ENCODE data around the gene DCANP1. TPM values are rescaled to one million over a fixed set of nuclear protein-coding genes. Genes with fewer than 3 reads are reported as not detected.

The DCANP1 gene
- total RNA-seq, 1 donor from 2014 or later = not detected

DNA sequence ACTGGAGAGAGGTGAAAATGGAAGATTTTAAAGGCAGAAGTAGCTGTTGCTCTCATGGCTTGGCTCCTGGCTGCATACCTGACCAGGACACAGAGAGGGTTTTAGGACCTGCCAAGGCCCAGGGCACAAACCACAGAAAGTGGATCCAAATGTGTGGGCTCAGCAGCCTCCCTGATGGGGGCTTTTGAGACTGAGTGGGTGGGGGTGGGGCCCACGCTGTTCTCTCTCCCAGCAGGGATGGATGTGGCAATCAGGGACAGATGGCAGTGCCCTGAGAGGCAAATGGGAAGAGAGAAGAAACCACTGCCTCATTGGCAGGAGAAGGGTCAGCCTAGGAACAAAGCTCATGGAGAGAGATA, 39.9 kb upstream of the DCANP1 start:
- TF ChIP-seq, protein P1, sequence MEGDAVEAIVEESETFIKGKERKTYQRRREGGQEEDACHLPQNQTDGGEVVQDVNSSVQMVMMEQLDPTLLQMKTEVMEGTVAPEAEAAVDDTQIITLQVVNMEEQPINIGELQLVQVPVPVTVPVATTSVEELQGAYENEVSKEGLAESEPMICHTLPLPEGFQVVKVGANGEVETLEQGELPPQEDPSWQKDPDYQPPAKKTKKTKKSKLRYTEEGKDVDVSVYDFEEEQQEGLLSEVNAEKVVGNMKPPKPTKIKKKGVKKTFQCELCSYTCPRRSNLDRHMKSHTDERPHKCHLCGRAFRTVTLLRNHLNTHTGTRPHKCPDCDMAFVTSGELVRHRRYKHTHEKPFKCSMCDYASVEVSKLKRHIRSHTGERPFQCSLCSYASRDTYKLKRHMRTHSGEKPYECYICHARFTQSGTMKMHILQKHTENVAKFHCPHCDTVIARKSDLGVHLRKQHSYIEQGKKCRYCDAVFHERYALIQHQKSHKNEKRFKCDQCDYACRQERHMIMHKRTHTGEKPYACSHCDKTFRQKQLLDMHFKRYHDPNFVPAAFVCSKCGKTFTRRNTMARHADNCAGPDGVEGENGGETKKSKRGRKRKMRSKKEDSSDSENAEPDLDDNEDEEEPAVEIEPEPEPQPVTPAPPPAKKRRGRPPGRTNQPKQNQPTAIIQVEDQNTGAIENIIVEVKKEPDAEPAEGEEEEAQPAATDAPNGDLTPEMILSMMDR (IDR thresholded peaks at IDR 0.05; ENCODE audit: insufficient read depth, low read length, severe bottlenecking) = no peak
- Histone ChIP-seq H3K27me3 (ENCODE audit: control insufficient read depth, insufficient read depth, low read length) (peaks cover 9% of the 10 kb centered on the region), H3K36me3 (ENCODE audit: control insufficient read depth, insufficient read depth, low read length) (no peaks in the 10 kb centered on the region), H3K4me3 (ENCODE audit: low read depth, low read length) (no peak overlapping the region)
- DNase-seq (ENCODE audit: low read depth) (no peak), FAIRE-seq (no peak)

DNA sequence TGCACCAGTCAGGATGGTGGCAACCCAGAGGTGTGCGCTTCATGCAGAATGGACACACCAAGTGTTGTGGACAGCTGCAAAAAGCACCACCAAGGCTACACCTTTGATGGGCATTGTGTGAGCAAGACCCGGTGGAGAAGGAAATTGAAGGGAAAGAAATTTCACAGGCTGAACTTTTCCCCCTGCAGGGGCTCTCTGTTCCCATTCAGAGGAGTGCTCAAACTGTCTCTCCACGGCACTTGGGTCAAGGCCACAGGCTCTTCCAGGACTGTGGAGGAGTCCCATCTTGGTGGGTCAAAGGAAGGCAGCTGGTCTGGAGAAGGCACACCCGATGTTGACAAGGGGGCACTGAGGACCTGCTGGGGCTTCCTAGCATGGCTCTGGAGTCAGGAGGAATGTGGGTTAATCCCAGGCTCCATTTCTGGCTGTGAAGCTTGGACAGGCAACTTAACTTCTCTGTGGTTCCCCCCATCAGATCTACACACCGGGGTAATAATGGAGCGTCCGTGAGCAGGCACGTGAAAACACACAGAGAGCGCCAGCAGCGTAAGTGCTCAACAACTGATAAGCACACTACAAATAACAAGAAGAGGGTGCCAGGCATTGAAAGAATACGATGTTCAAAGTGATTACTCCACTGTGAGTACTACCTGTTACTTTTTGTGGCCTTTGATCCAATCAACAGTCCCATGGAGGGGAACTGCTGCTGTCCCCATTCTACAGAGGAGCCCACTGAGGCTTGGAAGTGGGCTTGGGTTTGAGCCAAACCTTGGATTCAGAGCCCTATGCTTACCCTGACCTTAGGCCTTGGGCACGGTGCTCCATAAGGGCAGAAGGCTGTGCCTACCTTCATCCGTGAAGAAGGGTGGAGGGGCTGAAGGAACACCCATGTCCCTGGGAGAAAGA, 39.2 kb upstream of the DCANP1 start:
- DNase-seq (ENCODE audit: low read depth) (no peak), FAIRE-seq (peak; percentile 91)
- Histone ChIP-seq H3K27me3 (ENCODE audit: control insufficient read depth, insufficient read depth, low read length) (peaks cover 9% of the 10 kb centered on the region), H3K4me3 (ENCODE audit: low read depth, low read length) (no peak overlapping the region), H3K36me3 (ENCODE audit: control insufficient read depth, insufficient read depth, low read length) (no peaks in the 10 kb centered on the region)
- TF ChIP-seq, protein P1 (IDR thresholded peaks at IDR 0.05; ENCODE audit: insufficient read depth, low read length, severe bottlenecking) = no peak

DNA sequence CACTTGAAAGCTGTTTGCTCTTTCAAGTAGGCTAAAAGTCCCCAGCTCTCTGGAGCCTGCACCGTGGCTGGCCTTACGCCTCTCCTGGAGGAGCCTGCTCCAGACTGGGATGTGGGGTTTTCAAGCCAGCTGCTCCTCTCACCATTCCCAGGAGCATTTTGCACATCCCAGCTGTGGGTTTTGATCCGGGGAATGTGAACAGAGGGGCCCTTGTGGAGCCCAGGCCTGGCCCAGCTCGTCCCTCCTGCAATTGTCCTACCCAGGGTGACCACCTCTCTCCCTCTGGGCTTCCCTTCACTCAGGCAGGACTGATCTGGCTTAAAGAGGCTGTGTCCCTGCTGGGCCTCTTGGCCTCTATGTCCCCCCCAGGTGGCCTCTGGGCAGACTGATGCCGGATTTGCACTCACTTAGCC, 37.5 kb upstream of the DCANP1 start:
- FAIRE-seq = no peak
- DNase-seq (ENCODE audit: low read depth) = no peak
- TF ChIP-seq, protein P1 (IDR thresholded peaks at IDR 0.05; ENCODE audit: insufficient read depth, low read length, severe bottlenecking) = no peak
- no peak overlapping the region for H3K4me3 ChIP-seq (ENCODE audit: low read depth, low read length)
- H3K27me3 ChIP-seq (ENCODE audit: control insufficient read depth, insufficient read depth, low read length) = peaks cover 9% of the 10 kb centered on the region
- H3K36me3 ChIP-seq (ENCODE audit: control insufficient read depth, insufficient read depth, low read length) = no peaks in the 10 kb centered on the region

DNA sequence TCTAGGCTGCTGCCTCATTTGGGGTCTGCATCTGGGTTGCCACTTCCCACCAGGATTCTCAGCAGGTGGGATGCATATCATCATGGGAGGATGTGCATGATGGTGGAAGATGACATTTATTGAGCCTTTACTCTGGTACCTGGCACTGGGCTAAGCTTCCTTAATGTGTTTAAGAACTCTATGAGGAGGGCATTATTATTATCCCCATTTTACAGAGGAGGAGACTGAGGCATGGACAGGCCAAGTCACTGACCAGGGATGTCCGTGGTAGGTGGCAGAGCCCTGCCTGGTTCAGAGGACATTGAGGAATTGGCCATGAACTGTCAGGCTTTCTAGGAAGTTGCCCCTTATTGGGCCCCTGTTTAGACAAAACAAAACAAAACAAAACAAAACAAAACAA, 36.1 kb upstream of the DCANP1 start:
- Histone ChIP-seq H3K36me3 (ENCODE audit: control insufficient read depth, insufficient read depth, low read length) (no peaks in the 10 kb centered on the region), H3K4me3 (ENCODE audit: low read depth, low read length) (no peak overlapping the region), H3K27me3 (ENCODE audit: control insufficient read depth, insufficient read depth, low read length) (peaks cover 9% of the 10 kb centered on the region)
- TF ChIP-seq, protein P1 (IDR thresholded peaks at IDR 0.05; ENCODE audit: insufficient read depth, low read length, severe bottlenecking) = no peak
- DNase-seq (ENCODE audit: low read depth) (no peak), FAIRE-seq (no peak)

DNA sequence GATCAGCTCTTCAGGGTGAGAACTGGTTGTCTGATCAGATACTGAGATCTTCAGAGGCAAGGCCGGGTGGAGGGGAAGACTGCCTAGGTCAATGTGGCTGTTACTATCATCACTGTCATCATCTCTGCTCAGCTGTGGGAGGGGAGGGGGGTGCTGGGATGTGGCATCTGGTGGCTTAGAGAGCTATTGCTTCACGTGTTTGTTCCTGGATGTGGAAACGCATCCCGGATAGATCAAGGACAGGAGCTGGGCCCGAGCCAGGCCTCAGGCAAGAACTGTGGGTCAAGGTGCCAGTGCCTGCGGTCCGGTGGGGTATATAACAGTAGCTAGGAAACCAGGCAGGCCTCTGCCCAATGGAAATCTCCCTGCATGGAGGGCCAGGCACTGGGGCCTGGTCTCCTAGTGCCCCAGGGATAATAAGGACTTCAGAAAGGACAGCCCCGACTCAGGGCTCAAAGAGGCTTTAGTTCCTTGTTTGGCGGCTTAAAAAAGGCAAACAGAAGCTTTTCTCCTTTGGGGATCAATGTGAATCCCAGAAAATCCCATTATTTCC, 35.3 kb upstream of the DCANP1 start:
- Histone ChIP-seq H3K36me3 (ENCODE audit: control insufficient read depth, insufficient read depth, low read length) (no peaks in the 10 kb centered on the region), H3K4me3 (ENCODE audit: low read depth, low read length) (no peak overlapping the region), H3K27me3 (ENCODE audit: control insufficient read depth, insufficient read depth, low read length) (peaks cover 2% of the 10 kb centered on the region)
- DNase-seq (ENCODE audit: low read depth) (no peak), FAIRE-seq (no peak)
- TF ChIP-seq, protein P1 (IDR thresholded peaks at IDR 0.05; ENCODE audit: insufficient read depth, low read length, severe bottlenecking) = no peak

Measured in bronchial epithelial cell (primary cell).